PC-9 (cell line): ENCODE data around the gene USP12. TPM values are rescaled to one million over a fixed set of nuclear protein-coding genes. Genes with fewer than 3 reads are reported as not detected.

Experiments used
- BruUV-seq: library from RNA; stranded (reverse); fragments of 400-500 nt; replicated peaks from 2 replicates; lab custom pipeline; 2021; lab: Mats Ljungman, UMichigan
- CTCF ChIA-PET: fragments of 300-600 bp; sonication (Branson Sonifier 250); formaldehyde crosslinking; loops from one replicate; lab custom pipeline; 2022; ENCODE audit warnings: antibody characterized with exemption; lab: Charles Lee
- POLR2A ChIA-PET: fragments of 300-600 bp; sonication (Branson Sonifier 250); formaldehyde crosslinking; loops from one replicate; lab custom pipeline; 2022; ENCODE audit warnings: antibody characterized with exemption; ENCODE audit not compliant: unreplicated experiment; lab: Charles Lee
- DNase-seq, 2 experiments: peaks; one replicate each; pipeline versions ENCODE4 v3.0.0 to v3.0.0-alpha.2; 2015 to 2022; ENCODE audit warnings: mixed read lengths in 1 of 2
- H2AFZ ChIP-seq: fragments of 200-600 bp; sonication (generic); 2 replicates; pipeline ENCODE4 v1.8.1; 2017; ENCODE audit warnings: antibody characterized with exemption
- H3F3A ChIP-seq: fragments of 200-600 bp; sonication (generic); 2 replicates; pipeline ENCODE4 v1.8.1; 2017; ENCODE audit warnings: antibody characterized with exemption, mild to moderate bottlenecking, low read depth; ENCODE audit not compliant: insufficient read depth
- H3K27ac ChIP-seq: fragments of 200-600 bp; sonication (generic); 2 replicates; pipeline ENCODE4 v1.6.1; 2016; ENCODE audit warnings: mixed run types
- H3K27me3 ChIP-seq: fragments of 200-600 bp; sonication (generic); 2 replicates; pipeline ENCODE4 v1.6.1; 2016; ENCODE audit warnings: low read depth, mixed run types; ENCODE audit not compliant: insufficient read depth
- H3K36me3 ChIP-seq: fragments of 200-600 bp; sonication (generic); 2 replicates; pipeline ENCODE4 v1.6.1; 2016; ENCODE audit warnings: low read depth, mixed run types
- H3K4me1 ChIP-seq: fragments of 200-600 bp; sonication (generic); replicated peaks from 2 replicates; pipeline ENCODE4 v1.6.1; 2016; ENCODE audit warnings: mixed run types; ENCODE audit not compliant: insufficient read depth
- H3K4me2 ChIP-seq: fragments of 200-600 bp; sonication (generic); 2 replicates; pipeline ENCODE4 v1.6.1; 2017; ENCODE audit warnings: mixed run types
- H3K4me3 ChIP-seq: fragments of 200-600 bp; sonication (generic); 2 replicates; pipeline ENCODE4 v1.6.1; 2016; ENCODE audit warnings: mixed run types
- H3K79me2 ChIP-seq: fragments of 200-600 bp; sonication (generic); 2 replicates; pipeline ENCODE4 v1.6.1; 2017; ENCODE audit warnings: low read depth, mixed run types
- H3K9me2 ChIP-seq: fragments of 200-600 bp; sonication (generic); 2 replicates; pipeline ENCODE4 v1.8.1; 2017; ENCODE audit warnings: mild to moderate bottlenecking; ENCODE audit not compliant: insufficient read depth
- H3K9me3 ChIP-seq: fragments of 200-600 bp; sonication (generic); 2 replicates; pipeline ENCODE4 v1.8.1; 2016; ENCODE audit warnings: low read depth; ENCODE audit not compliant: insufficient read depth
- H4K20me1 ChIP-seq: fragments of 200-600 bp; sonication (generic); 2 replicates; pipeline ENCODE4 v1.8.1; 2017; ENCODE audit not compliant: insufficient read depth
- CTCF ChIP-seq: fragments of 200-600 bp; sonication (generic); conservative IDR thresholded peaks from 2 replicates; pipeline ENCODE4 v1.6.1; 2017; ENCODE audit warnings: mixed run types, antibody characterized with exemption, mild to moderate bottlenecking, moderate library complexity
- EZH2 ChIP-seq: fragments of 200-600 bp; sonication (generic); IDR thresholded peaks from 2 replicates; pipeline ENCODE4 v1.8.0; 2017; ENCODE audit warnings: antibody characterized with exemption, low read depth
- intact Hi-C: fragments of 100-400 bp; cut with micrococcal nuclease; formaldehyde crosslinking; loops from one replicate; pipeline ENCODE4 v1.10.0; 2022; ENCODE audit not compliant: unreplicated experiment
- total RNA-seq: library from RNA; stranded (reverse); gene quantifications from 2 replicates; pipeline ENCODE4 v1.2.3, GENCODE V29; 2021

The USP12 gene
- total RNA-seq, 1 experiment from 2014 or later, result 20.8 TPM

GRCh38 chr13:27040826-27041108 lies 130.8 kb downstream of the USP12 start:
- H3F3A ChIP-seq, result peaks cover 28% of the 10 kb centered on the region; the same call in 1 of the 2 replicates
- no peak for TF ChIP-seq CTCF
- no peak for TF ChIP-seq EZH2
- intact Hi-C loops, result no loop called here
- H3K9me3 ChIP-seq, result no peaks in the 10 kb centered on the region
- H3K27ac ChIP-seq, result no peak overlapping the region
- no peaks in the 10 kb centered on the region for H4K20me1 ChIP-seq
- peaks cover 42% of the 10 kb centered on the region for H3K4me1 ChIP-seq
- H3K9me2 ChIP-seq, result no peaks in the 10 kb centered on the region
- CTCF ChIA-PET, result no interaction called here
- POLR2A ChIA-PET, result no interaction called here
- H3K36me3 ChIP-seq, result no peaks in the 10 kb centered on the region
- no peak for DNase-seq
- no peak overlapping the region for H2AFZ ChIP-seq
- H3K27me3 ChIP-seq, result no peaks in the 10 kb centered on the region
- H3K4me2 ChIP-seq, result no peak overlapping the region
- no peak overlapping the region for H3K4me3 ChIP-seq
- no peaks in the 10 kb centered on the region for H3K79me2 ChIP-seq
- no TSS peak for BruUV-seq

- Histone ChIP-seq H3K79me2 (no peaks in the 10 kb centered on the region), H2AFZ (no peak overlapping the region), H4K20me1 (no peaks in the 10 kb centered on the region), H3K27me3 (no peaks in the 10 kb centered on the region), H3K4me2 (no peak overlapping the region), H3F3A (peaks cover 28% of the 10 kb centered on the region; the same call in 1 of the 2 replicates), H3K4me3 (no peak overlapping the region), H3K9me2 (no peaks in the 10 kb centered on the region), H3K27ac (no peak overlapping the region), H3K9me3 (no peaks in the 10 kb centered on the region), H3K36me3 (no peaks in the 10 kb centered on the region), H3K4me1 (peaks cover 43% of the 10 kb centered on the region)
- no peak for TF ChIP-seq EZH2
- TF ChIP-seq CTCF, result no peak
- intact Hi-C loops, result loop anchor here (10.0 kb wide), 1 partner anchor 54 kb away; no protein-coding TSS in a partner anchor
- DNase-seq, result no peak
- BruUV-seq, result no TSS peak
- ChIA-PET POLR2A (no interaction called here), CTCF (no interaction called here)
Observed at GRCh38 chr13:27039171-27039701, 132.4 kb downstream of the USP12 start.

GRCh38 chr13:27038323-27038722 lies 133.3 kb downstream of the USP12 start:
- intact Hi-C loops, result loop anchor here (10.0 kb wide), 1 partner anchor 54 kb away; no protein-coding TSS in a partner anchor
- H4K20me1 ChIP-seq, result no peaks in the 10 kb centered on the region
- H3K9me2 ChIP-seq, result no peaks in the 10 kb centered on the region
- no peaks in the 10 kb centered on the region for H3K36me3 ChIP-seq
- H3K27ac ChIP-seq, result no peak overlapping the region
- H3K79me2 ChIP-seq, result no peaks in the 10 kb centered on the region
- H3K9me3 ChIP-seq, result no peaks in the 10 kb centered on the region
- ChIA-PET POLR2A (interaction anchor here (0.6 kb wide), 1 partner anchor 16 kb away, joined by 5 read pairs; no protein-coding TSS in a partner anchor), CTCF (no interaction called here)
- TF ChIP-seq EZH2, result no peak
- TF ChIP-seq CTCF, result no peak
- no peak overlapping the region for H3K4me3 ChIP-seq
- no peak overlapping the region for H3K4me2 ChIP-seq
- H3K4me1 ChIP-seq, result peaks cover 36% of the 10 kb centered on the region
- peaks cover 22% of the 10 kb centered on the region; the same call in 1 of the 2 replicates for H3F3A ChIP-seq
- BruUV-seq, result no TSS peak
- no peaks in the 10 kb centered on the region for H3K27me3 ChIP-seq
- peak; percentile 3 to 75 for DNase-seq
- no peak overlapping the region for H2AFZ ChIP-seq
